ENCODE measurements around the gene CNTNAP2. TPM values are rescaled to one million over a fixed set of nuclear protein-coding genes. Genes with fewer than 3 reads are reported as not detected.

The CNTNAP2 gene
- total and polyA plus RNA-seq, 9 donors = 0.24 to 7.0 (median 1.5) TPM

- intact Hi-C loops (cut with DNase I) = no loop called here
- H3K4me1 ChIP-seq (ENCODE audit: insufficient read depth) = peaks cover 10% of the 10 kb centered on the region
- H3K4me3 ChIP-seq = no peak overlapping the region
- TF ChIP-seq POLR2A (IDR thresholded peaks at IDR 0.05) (no peak), EP300 (IDR thresholded peaks at IDR 0.05) (no peak), CTCF (IDR thresholded peaks at IDR 0.05) (no peak)
- no peaks in the 10 kb centered on the region for H3K36me3 ChIP-seq
- 90 to 97% (median 92%) methylated on average over 6 of the region's 6 CpGs for WGBS, 3 donors
- H3K27me3 ChIP-seq = no peaks in the 10 kb centered on the region
- no peak for DNase-seq
- H3K27ac ChIP-seq = peak overlapping the region in 1 of 2 donors; percentile 41
- no peaks in the 10 kb centered on the region for H3K9me3 ChIP-seq
These were observed 2139.8 kb downstream of the CNTNAP2 start for GRCh38 chr7:148256433-148256832.

- H3K27ac ChIP-seq = peak overlapping the region; percentile 33 to 85
- intact Hi-C loops (cut with DNase I) = no loop called here
- H3K4me3 ChIP-seq = no peak overlapping the region
- H3K9me3 ChIP-seq = no peaks in the 10 kb centered on the region
- DNase-seq = peak; percentile 72 to 84 (median 81)
- WGBS, 3 donors = 8 to 18% (median 14%) methylated on average over 5 of the region's 5 CpGs
- no peaks in the 10 kb centered on the region for H3K36me3 ChIP-seq
- H3K27me3 ChIP-seq = no peaks in the 10 kb centered on the region
- TF ChIP-seq POLR2A (IDR thresholded peaks at IDR 0.05) = no peak
- TF ChIP-seq CTCF (IDR thresholded peaks at IDR 0.05) = peak in 1 of 3 donors; percentile 12
- H3K4me1 ChIP-seq (ENCODE audit: insufficient read depth) = peaks cover 16% of the 10 kb centered on the region
These were observed 2144.0 kb downstream of the CNTNAP2 start for GRCh38 chr7:148260599-148260998.

- Histone ChIP-seq H3K9me3 (no peaks in the 10 kb centered on the region), H3K36me3 (no peaks in the 10 kb centered on the region), H3K27me3 (no peaks in the 10 kb centered on the region), H3K27ac (peak overlapping the region; percentile 61 to 85), H3K4me1 (ENCODE audit: insufficient read depth) (peaks cover 13% of the 10 kb centered on the region), H3K4me3 (no peak overlapping the region)
- 89 to 94% (median 93%) methylated on average over 10 of the region's 10 CpGs for WGBS, 3 donors
- peak; percentile 21 to 59 (median 40) for DNase-seq
- intact Hi-C loops (cut with DNase I) = no loop called here
- no peak for TF ChIP-seq CTCF (IDR thresholded peaks at IDR 0.05)
- no peak for TF ChIP-seq EP300 (IDR thresholded peaks at IDR 0.05)
These were observed 2144.9 kb downstream of the CNTNAP2 start for GRCh38 chr7:148261523-148261922.

GRCh38 chr7:148261996-148262688 lies 2145.5 kb downstream of the CNTNAP2 start:
- WGBS, 3 donors = 30 to 49% (median 42%) methylated on average over 12 of the region's 12 CpGs
- DNase-seq = peak in 4 of 5 donors; percentile 27 to 38 (median 32)
- intact Hi-C loops (cut with DNase I) = no loop called here
- Histone ChIP-seq H3K9me3 (no peaks in the 10 kb centered on the region), H3K27me3 (no peaks in the 10 kb centered on the region), H3K4me3 (no peak overlapping the region), H3K36me3 (no peaks in the 10 kb centered on the region), H3K27ac (peak overlapping the region; percentile 61 to 85), H3K4me1 (ENCODE audit: insufficient read depth) (peaks cover 13% of the 10 kb centered on the region)
- TF ChIP-seq EP300 (IDR thresholded peaks at IDR 0.05) (no peak), CTCF (IDR thresholded peaks at IDR 0.05) (no peak), POLR2A (IDR thresholded peaks at IDR 0.05) (no peak)
